SH-SY5Y (cell line): ENCODE data around the gene PI4KA.

ENCODE experiments used
- GATA2 ChIP-seq: IDR thresholded peaks from 2 replicates; pipeline ENCODE4 v1.6.1; 2011; ENCODE audit warnings: mild to moderate bottlenecking, low read depth, low read length
- GATA3 ChIP-seq: IDR thresholded peaks from 2 replicates; pipeline ENCODE4 v1.6.1; 2011; ENCODE audit warnings: low read depth, mild to moderate bottlenecking, low read length, moderate library complexity

- TF ChIP-seq GATA3 (no peak), GATA2 (no peak)
These were observed 110.5 kb downstream of the PI4KA start for GRCh38 chr22:20748082-20748481.
